GM12865 (cell line): ENCODE measurements around the gene GPX4.

ENCODE experiments used
- DNase-seq: peaks from one replicate; pipeline ENCODE4 v3.0.0; 2010; ENCODE audit warnings: low read depth
- H3K4me3 ChIP-seq: 2 replicates; pipeline ENCODE4 v1.5.1; 2011; ENCODE audit warnings: mild to moderate bottlenecking, low read depth, low read length, control low read depth
- TF ChIP-seq, protein P1 (sequence below): IDR thresholded peaks from 2 replicates; pipeline ENCODE4 v1.5.1; 2011; ENCODE audit warnings: low read length, control low read depth, low read depth, inconsistent platforms; ENCODE audit not compliant: insufficient read depth; ENCODE audit errors: missing control alignments

The GPX4 gene

GRCh38 chr19:1082928-1083816 lies 20.6 kb upstream of the GPX4 start:
- H3K4me3 ChIP-seq, result no peak overlapping the region
- TF ChIP-seq, protein P1, sequence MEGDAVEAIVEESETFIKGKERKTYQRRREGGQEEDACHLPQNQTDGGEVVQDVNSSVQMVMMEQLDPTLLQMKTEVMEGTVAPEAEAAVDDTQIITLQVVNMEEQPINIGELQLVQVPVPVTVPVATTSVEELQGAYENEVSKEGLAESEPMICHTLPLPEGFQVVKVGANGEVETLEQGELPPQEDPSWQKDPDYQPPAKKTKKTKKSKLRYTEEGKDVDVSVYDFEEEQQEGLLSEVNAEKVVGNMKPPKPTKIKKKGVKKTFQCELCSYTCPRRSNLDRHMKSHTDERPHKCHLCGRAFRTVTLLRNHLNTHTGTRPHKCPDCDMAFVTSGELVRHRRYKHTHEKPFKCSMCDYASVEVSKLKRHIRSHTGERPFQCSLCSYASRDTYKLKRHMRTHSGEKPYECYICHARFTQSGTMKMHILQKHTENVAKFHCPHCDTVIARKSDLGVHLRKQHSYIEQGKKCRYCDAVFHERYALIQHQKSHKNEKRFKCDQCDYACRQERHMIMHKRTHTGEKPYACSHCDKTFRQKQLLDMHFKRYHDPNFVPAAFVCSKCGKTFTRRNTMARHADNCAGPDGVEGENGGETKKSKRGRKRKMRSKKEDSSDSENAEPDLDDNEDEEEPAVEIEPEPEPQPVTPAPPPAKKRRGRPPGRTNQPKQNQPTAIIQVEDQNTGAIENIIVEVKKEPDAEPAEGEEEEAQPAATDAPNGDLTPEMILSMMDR, result no peak
- no peak for DNase-seq

GRCh38 chr19:1084024-1084868 lies 19.5 kb upstream of the GPX4 start:
- no peak overlapping the region for H3K4me3 ChIP-seq
- TF ChIP-seq, protein P1, result no peak
- no peak for DNase-seq

DNA sequence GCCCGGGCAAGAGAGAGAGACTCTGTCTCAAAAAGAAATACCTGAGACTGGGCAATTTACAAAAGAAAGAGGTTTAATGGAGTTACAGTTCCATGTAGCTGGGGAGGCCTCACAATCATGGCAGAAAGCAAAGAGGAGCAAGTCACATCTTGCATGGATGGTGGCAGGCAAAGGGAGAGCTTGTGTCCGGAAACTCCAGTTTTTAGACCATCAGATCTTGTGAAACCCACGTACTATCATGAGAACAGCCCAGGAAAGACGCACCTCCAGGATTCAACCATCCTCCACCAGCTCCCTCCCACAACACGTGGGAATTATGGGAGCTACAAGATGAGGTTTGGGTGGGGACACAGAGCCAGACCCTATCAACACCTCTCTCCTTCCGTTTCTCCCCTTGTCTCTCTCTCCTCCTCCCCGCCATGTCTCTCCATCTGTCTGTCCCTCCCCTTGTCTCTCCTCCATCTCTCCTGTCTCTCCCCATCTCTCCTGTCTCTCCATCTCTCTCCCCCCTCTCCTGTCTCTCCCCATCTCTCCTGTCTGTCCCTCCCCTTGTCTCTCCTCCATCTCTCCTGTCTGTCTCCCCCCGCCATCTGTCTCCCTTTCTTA lies 18.6 kb upstream of the GPX4 start:
- H3K4me3 ChIP-seq, result no peak overlapping the region
- TF ChIP-seq, protein P1, result no peak
- no peak for DNase-seq

- TF ChIP-seq, protein P1, result no peak
- H3K4me3 ChIP-seq, result no peak overlapping the region
- DNase-seq, result no peak
Measured at GRCh38 chr19:1085676-1086442, 17.9 kb upstream of the GPX4 start.

DNA sequence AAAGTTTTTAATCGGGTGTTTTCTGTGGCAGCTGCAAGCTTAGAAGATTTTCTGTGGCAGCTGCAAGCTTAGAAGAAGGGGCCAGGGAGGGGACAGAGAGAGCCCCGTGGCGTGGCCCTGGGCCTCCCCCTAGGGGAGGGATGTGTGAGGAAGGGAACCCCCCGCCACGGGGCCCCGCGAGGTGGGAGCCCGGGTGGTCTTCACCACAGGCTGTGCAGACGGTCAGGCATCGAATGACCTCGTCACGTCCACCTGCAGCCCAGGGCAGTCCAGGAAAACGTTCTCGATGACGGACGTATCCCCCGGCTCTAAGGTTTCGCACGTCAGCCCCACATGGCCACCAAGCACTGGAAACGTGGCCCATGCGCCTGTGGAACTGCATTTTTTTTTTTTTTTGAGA lies 17.2 kb upstream of the GPX4 start:
- H3K4me3 ChIP-seq, result no peak overlapping the region
- TF ChIP-seq, protein P1, result no peak
- no peak for DNase-seq

GRCh38 chr19:1087813-1088415 lies 15.9 kb upstream of the GPX4 start:
- DNase-seq, result peak; percentile 71

More at GRCh38 chr19:1087813-1088415, 15.9 kb upstream of the GPX4 start:
- no peak overlapping the region for H3K4me3 ChIP-seq
- TF ChIP-seq, protein P1, result no peak
